Transverse colon (tissue), 3 donors: ENCODE data around the gene GNPAT.

ENCODE experiments used
- CTCF ChIP-seq, 5 experiments: fragments of 200-600 bp in 3 of 5; fragments of 450-650 bp in 2 of 5; sonication (generic) in 3 of 5; IDR thresholded peaks; 1 replicate in 2 of 5; 2 replicates in 3 of 5; pipeline ENCODE4 v1.5.1; 2016 to 2017; ENCODE audit warnings: antibody characterized with exemption in 5 of 5, inconsistent platforms in 3 of 5, mild to moderate bottlenecking in 2 of 5, moderate library complexity in 1 of 5
- EP300 ChIP-seq: sonication (generic); formaldehyde crosslinking; IDR thresholded peaks from one replicate; pipeline ENCODE4 v1.6.1; 2017; ENCODE audit warnings: antibody characterized with exemption, low read depth
- POLR2A ChIP-seq: fragments of 450-650 bp; IDR thresholded peaks from one replicate; pipeline ENCODE4 v1.6.1; 2016; ENCODE audit warnings: antibody characterized with exemption, mild to moderate bottlenecking, moderate library complexity

GRCh38 chr1:231220801-231221200 lies 20.2 kb upstream of the GNPAT start:
- TF ChIP-seq EP300 = no peak
- TF ChIP-seq CTCF (IDR thresholded peaks at IDR 0.05) = no peak
- no peak for TF ChIP-seq POLR2A
